Measurements from ENCODE around the gene CELF4.
A peak's percentile ranks its signal among the peaks of the same experiment; 100 is the strongest.

GRCh38 chr18:37266290-37266689 lies 299.3 kb downstream of the CELF4 start:
- TF ChIP-seq EZH2 (IDR thresholded peaks at IDR 0.05; ENCODE audit: low read length, unreplicated experiment) (no peak), CTCF (conservative IDR thresholded peaks at IDR 0.05; ENCODE audit: low read depth, low read length) (0 out of 2 replicates have a peak, but pooled peaks have one; percentile 13), EZH2phosphoT487 (IDR thresholded peaks at IDR 0.05; ENCODE audit: borderline replicate concordance, low read length) (no peak)

All from PC-3 (cell line).